ENCODE results near the gene NPTXR.

NPTXR gene

DNA sequence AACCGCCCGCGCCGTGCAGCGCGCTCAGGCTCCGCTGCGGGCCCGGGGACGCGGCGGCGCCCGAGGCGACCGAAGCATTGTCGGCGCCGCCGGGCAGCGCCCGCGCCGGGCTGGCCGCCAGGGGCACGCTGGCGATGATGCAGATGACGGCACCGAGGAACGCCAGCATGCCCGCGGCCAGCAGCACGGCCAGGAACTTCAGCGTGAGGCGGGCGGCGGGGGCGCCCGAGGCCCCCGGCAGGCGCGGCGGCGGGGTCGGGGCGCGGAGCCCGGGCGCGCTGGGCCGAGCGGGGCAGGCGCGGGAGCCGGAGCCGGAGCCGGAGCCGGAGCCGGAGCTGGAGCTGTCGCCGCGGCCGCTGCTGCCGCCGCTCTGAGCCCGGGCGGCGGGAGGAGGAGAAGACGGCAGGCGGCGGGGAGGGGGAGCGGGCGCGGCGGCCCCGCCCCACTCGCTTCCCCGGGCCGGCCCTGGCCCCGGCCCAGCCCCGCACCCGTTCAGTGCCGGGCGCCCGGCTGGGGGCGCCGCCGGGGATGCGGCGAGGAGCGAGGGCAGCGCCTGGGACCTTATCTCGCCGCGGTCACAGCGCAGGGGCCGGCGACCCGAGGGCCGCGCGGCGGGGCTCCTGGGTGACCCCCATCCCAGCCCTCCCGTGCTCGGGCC lies at the start of gene NPTXR:
NPTXR (minus strand) TSS at position 372 of the 658 bp plus-strand sequence.
- DNase-seq: peak; percentile 23

DNA sequence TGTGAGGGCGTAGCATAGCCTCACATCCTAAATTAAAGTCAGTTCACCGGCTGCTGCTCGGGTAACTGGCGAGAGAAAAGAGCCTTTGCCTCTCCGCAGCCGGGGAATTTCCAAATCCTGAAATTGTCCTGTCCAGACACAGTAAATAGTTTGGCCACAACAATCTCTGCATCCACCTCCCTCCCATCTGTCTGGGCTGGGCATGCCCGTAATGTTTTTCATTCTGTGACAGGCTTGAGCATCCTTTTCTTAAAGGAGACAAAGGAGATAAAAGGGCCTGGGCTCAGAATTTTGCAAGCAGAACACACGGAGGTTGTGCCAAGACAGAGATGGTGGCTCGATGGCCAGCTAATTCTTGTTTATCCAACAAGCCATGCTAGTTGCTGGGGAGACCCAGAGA lies 47.4 kb upstream of the NPTXR start:
- no peak for DNase-seq

DNA sequence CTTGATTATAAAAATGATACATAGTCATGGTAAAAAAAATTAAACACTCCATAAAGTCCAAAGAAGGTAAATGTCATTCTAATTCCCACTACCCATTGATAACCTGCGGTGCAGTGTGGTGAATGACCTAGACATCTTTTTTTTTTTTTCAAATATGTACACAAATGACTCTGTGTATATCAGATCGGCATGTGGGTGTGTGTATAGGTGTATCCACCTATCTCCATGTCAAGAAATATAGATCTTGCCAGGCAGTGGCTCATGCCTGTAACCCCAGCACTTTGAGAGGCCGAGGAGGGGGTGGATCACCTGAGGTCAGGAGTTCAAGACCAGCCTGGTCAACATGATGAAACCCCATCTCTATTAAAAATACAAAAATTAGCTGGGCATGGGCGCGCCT lies 46.5 kb upstream of the NPTXR start:
- DNase-seq: no peak

DNA sequence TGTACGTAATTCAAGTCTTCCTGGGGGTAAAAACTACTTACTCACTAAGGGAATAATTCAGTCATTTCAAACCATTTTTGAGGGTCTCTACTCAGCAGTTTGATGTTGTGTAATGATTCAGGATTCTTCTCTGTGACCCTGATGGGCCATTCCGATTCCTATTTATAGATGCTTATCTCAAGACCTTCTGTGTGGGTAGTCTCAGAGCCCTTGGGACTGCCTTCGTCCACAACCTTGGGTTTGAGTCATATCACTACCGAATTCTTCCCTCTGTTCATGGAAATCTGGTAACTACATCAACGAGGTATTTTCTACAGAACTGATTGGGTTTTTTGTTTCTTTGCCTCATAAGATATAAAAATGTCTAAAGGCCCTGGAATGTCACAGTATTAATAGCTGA lies 42.5 kb upstream of the NPTXR start:
- no peak for DNase-seq

DNA sequence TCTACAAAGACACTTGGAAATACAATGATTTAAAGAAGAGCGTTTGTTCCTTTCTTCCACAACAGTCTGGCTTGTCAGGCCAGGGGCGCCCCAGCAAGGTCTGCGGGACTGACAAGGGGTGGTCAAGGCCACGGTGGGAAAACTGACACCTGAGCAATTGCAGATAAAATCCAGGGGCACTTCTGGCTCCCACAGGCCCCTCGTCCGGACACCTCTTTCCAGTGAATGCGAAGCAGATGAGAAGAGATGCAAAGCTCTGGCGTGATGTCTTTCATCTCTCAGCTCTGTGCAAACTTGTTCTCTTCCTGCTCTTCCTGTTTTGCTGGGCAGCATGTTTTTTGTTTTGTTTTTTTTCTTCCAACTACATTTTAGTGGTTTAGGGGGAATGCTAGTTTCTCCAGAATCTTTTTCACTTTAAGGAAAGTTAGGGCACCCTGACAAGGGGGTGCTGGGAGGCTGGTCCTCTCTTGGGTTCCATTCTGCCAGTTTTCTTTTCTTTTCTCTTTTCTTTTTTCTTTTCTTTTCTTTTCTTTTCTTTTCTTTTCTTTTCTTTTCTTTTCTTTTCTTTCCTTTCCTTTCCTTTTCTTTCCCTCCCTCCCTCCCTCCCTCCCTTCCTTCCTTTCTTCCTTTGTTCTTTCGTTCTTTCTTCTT lies 39.3 kb upstream of the NPTXR start:
- no peak for DNase-seq

DNA sequence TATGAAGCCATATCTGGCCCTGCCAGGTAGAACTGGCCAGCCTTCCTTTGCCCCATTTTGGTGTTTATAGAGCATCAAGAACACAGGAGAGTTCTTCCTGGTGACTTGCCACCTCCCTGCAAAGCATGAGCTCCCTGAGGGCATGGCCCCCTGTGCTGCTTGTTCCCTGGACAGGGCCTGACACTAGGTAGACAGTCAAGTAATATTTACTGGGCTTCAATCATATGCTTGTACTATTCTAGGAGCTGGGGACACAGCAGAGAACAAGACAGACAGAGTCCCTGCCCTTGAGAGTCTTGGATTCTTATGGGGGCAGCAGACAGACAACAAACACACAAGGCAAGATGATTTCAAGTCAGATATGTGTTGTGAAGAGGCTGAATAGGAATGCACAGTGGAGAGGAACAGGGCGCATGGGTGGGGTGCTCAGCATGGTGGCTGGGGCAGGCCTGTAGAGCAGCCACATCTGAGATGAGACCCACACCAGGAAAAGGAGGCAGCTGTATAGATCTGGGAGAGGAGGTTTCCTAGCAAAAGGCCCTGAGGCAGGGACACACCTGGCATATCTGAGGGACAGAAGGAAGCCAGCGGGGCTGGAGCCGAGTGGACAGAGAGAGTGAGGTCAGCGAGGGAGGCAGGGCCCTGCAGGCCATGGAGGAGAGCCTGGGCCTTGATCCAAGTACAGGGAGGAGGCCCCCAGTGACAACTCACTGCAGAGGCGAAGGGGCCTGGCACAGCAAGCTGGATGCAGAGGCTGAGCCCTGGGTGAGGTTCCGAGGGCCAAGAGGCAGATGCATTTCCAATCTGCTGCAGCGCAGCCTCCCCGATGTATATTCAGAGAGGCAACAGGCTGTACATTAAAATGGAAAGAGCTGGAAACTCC lies 38.4 kb upstream of the NPTXR start:
- no peak for DNase-seq

DNA sequence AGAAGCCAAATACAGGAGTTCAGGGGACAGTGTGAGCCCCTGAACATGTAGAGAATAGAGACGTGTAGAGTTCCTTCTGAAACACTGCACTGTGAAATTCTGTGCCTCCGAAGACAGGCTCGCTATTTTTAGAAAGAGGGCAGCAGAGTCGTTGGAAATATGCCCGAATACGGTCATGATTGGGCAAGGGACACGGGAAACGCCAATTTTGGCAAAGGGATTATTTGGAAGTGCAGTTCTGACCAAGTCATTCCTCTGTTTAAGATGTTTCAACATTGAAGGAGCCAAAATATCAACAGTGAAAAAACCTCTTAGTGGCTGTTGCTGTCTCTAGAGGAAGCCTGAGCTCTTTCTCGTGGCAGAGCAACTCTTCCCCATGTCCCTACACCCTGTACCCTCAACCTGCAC lies 37.6 kb upstream of the NPTXR start:
- no peak for DNase-seq

DNA sequence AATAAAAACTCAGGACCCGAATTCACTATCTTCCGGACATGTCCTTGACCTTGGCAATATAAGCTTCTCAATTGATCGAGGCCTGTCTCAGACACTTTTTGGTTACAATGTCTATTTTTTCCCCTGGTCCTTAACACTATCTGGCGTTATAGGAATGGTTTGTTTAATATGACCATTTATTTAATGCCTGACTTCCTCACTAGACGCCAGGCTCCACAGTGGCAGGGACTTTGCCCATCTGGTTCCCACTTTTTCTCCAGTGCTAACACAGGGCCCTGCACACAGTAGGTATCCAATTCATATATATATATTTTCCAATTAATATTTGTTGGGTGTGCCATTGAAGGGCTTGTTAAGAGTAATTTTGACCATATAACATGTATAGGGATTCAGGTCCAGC lies 36.1 kb upstream of the NPTXR start:
- no peak for DNase-seq

DNA sequence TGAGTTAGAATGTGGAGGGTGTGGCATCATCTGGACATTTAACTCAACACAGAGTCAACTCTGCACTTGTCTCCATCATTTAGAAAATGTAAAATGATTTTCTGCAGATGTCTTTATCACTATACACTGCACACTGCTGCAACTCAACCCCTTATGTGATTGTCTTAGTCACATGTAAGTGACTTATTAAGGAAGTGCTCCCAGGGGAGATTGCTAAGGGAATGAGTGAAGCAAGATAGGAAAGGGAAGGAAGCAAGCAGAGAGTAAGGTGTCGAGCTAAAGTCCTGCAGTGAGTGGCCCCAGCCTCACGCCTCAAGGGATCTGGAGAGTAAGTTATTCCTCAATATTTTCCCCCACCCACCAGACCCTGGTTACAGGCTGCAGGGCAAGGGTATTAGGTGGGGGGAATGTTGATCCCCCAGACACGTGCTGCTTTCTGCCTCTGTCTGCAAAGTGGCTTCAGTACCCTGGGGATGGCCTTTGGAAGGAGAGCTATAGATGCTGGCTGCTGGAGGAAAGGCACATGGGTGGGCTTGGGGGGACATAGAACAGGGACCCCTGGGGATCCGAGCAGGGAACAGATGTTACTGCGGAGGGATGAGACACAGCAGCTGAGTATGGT lies 35.4 kb upstream of the NPTXR start:
- no peak for DNase-seq

DNA sequence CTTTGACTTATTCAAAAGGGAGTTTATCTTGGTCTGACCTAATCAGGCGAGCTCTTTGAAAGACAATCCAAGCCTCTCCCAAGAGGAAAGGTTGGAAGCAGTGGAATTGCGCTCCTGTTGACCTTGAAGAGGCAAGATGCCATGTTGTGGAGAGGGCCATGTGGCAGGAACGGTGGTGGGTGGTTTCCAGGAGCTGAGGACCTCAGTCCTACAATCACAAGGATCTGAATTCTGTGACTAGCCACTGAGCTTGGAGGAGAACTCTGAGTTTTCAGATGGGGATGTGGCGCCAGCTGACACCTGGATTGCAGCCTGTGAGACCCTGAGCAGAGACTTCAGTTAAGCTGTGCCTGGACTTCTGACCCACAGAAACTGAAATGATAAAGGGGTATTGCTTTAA lies 34.2 kb upstream of the NPTXR start:
- no peak for DNase-seq

DNA sequence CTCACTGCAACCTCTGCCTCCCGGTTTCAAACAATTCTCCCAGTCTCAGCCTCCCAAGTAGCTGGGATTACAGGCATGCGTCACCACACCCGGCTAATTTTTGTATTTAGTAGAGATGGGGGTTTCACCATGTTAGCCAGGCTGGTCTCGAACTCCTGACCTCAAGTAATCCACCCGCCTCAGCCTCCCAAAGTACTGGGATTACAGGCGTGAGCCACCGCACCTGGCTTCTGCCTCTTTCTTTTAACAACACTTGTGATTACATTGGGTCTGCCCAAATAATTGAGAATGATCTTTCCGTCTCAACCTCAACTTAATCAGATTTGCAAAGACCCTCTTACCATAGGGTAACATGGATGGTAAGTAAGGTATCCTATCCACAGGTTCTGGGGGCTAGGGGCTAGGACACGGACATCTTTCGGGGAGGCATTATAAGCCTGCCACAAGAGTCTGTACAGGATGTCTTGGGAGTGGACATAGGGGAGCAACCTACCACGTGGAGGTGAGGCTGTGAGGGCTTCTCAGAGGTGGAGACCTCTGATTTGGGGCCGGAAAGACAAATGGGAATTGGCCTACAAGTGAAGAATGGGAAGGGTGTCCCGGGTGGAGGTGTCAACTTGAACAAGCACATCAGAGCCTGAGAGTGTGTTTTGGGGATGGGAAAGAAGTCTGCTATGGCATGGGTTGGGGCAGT lies 30.8 kb upstream of the NPTXR start:
- DNase-seq: no peak

DNA sequence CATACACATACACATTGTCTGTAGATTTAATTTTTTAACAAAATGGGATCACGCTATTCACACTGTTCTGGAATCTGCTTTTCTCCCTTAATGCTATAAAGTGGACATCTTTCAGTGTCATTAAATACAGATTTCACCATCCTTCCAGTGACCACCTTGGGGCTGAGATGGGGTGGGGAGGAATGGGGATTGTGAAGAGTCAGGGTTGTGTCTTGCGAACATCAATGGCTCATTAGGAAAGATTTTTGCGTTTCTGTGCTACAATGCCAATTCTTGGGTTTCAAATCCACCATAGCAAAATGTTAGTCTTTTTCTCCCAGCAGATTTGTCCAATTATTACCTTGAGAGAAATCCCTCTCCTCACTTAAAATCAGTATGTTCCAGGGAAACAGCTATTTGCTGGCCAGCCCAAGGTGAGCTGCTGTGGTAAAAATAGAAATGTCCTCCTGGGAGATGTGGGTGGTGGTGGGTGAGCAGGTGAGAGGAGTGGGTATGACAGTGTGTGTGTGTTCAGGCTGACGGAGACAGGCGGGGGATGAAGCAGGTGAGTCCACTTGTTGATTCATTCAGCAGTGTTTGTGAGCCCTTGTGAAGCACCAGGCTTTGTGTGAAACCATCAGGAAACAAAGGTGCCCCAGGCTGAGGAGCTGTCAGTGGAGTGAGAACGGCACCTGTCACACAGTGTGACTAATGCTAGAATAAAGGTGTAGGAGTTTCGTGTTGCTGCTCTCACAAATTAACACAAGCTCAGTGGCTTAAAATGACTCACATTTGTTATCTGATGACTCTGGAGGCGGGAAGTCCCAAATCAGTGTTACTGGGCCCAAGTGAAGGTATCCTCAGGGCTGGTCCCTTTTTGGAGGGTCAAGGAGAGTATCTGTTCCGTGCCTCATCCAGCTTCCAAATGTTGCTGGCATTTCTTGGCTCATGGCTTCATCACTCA lies 29.9 kb upstream of the NPTXR start:
- no peak for DNase-seq

DNA sequence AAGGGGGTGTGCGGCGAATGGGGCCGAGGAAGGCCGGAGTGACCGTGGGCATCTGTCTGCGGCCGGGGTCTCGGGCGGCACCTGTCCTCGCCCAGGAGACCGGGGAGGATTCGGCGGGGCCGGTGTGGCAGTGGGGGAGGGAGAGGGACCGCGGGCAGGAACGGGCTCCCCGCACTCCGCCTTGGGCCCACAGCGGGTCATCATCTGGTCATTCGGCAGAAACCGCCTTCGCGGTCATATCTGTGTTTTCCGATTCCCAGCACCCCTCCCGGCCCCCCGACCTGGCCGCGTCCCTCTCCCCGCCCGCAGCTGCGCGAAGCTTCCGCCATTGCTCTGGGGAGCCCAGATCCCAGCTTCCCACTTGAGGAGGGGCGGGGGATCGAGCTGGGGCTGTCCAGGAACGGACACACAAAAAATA lies 29.0 kb upstream of the NPTXR start:
- DNase-seq: no peak

DNA sequence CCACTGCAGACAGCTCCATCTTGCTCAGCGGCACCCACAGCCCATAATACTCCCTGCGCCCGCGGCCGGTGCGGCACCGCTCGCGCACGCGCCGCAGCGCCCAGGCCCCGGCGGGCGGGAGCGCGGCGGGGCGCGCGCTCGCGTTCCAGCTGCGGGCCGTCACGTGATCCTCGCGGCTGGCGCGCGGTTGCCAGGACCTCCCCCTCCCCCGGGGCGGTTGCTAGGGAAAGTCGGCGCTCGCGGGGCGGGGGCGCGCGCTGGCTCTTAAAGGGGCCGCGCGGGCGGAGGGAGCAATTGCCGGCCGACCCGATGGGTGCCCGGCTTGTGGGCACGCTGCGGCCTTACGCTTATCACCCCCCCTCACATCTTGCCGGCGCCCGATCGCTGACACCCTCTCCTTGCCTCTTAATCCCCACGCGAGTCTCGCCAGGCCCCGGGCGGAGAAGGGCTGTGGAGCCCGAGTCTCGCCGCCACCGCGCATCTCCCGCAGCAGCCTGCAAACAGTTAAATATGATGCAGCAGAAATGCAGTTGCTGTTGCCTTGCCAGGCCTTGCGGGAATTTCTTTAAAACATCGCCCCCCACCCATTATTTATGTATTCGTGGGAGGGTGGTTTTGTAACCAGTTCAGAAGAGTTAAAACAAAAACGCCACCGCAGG lies 28.5 kb upstream of the NPTXR start, which contains the start of gene CBX6:
CBX6 (minus strand) TSS at position 45 of the 659 bp plus-strand sequence; CDS start at position 19, 26 bp downstream.
- peak; percentile 46 for DNase-seq

DNA sequence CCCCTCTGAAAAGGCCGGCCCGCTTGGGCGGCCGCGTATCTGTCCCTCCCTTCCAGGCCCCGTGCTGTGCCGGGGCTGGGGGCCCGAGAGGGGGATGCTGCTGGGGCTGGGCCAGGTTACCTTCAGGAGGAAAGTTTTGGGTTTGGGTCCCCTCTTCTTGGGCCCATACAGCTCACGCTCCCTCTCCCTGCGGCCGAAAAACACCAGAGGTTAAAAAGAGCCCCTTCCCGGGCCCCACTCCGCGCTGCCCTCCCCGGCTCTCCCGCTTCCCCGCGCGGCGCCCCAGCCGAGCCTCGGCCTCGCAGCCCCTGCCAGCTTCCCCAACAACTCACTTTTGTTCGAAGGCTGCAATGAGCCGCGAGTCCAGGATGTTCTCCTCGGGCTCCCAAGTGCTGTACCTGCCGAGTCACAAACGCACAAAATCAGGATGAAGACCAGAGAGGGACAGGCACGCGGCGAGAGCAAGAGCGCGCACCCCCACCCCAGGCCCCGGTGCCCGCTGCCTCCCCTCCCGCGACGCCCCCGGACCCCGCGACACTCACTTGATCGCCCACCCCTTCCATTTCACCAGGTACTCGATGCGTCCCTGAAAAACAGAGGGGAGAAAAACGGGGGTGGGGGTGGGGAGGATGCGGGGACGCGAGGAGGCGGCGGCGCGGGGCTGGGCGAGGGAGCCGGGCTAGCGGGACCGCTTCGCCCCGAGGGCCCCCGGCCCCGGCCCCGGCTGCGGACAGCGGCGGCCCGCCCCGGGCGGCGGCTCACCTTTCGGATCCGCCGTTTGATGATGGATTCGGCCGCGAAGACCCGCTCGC lies 27.7 kb upstream of the NPTXR start:
- no peak for DNase-seq

DNA sequence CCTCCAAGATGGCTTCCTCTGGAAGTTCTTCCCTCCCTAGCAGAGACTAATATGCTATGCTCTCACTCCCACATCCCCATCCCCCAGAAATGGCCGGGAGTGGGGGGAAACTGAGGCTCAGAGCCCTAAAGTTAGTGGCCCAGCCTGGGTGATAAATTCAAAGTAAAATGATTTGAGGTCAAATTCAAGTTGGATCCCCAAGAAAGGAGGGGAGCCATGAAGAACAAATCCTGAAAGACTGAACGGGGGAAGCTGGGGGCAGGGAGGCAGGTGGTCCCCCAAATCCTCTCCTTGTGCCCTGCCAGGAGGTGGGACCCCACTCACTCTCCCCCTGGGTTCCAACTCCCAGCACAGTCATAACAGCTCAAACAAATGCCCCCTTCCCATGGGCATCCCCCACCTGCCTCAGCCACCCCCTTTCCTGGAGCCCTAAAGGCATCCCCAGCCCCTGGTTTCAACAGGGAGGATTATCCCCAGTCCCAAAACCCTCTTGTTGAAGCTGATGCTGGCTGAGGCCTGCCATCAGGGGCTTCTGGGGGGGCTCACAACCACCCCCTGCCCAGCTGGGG lies 27.0 kb upstream of the NPTXR start:
- DNase-seq: no peak

DNA sequence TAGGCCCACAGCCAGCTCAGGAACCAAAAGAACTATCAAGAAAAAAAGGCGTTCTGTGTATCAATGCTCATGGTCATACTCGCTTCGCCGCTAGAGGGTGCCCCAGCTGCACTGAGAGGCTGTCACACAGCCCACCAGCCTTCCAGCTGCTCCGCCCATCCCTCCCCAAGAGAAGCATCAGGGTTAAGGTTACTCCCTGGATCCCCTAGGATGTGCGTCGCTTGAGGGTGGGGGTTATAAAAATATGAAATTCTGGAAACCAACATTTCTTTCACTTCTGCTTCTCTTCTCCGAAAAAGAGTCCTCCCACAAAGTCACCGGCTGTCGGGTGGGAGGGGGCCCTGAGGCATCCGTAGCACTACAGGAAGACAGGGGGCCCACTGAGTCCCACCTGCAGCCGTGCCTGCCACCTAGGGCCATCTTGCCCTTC lies 26.5 kb upstream of the NPTXR start:
- DNase-seq: peak; percentile 67

DNA sequence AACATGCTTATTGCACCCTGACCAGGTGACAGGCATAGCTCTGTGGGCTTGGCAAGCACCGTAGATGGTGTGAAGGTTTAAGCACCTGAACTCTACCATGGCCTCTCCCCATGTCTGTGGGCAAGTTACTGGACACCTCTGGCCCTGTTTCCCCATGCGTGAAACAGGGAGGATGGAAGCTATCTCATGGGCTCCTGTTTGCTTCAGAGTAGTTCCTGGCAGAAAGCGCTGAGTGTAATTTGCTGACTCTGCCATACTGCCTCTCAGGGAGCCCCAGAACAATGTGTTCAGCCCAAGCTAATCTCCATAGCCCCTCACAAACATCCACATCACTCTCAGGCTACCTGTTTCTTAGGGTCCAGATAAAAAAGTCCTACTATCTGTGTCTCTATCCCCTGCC lies 25.8 kb upstream of the NPTXR start:
- no peak for DNase-seq

DNA sequence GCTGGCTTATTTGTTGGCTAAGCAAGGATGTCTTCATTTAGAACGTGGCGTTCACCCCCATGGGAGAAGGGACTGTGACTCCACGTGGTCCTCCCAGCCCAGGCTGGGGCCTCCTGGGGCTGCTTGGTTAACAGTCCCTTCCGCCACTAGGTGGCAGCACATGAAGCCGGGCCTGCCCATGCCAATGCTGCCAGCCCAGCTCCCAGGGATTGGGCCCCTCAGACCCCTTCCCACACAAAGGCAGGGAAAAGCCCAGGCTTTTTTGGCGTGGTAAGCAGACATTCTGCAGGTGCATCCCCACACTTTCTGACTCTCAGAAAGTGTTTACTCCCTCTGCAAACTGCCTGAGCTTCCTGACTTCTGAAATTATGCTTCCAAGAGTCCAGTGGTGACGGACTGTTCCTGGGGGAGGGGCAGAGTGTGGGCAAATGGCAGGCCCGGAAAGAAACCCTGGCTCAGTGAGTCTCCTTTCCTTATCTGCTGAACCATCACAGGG lies 25.1 kb upstream of the NPTXR start:
- peak; percentile 68 for DNase-seq
